Measurements from ENCODE around the gene VIL1. TPM values are rescaled to one million over a fixed set of nuclear protein-coding genes. Genes with fewer than 3 reads are reported as not detected.
A peak's percentile ranks its signal among the peaks of the same experiment; 100 is the strongest.

VIL1 gene
- total and polyA plus RNA-seq, 9 of the 15 experiments (the other 6 are each of a cell fraction or from before 2014, with no cell fraction given), result 0.51 to 2.7 (median 1.2) TPM

- TF ChIP-seq, protein P1, sequence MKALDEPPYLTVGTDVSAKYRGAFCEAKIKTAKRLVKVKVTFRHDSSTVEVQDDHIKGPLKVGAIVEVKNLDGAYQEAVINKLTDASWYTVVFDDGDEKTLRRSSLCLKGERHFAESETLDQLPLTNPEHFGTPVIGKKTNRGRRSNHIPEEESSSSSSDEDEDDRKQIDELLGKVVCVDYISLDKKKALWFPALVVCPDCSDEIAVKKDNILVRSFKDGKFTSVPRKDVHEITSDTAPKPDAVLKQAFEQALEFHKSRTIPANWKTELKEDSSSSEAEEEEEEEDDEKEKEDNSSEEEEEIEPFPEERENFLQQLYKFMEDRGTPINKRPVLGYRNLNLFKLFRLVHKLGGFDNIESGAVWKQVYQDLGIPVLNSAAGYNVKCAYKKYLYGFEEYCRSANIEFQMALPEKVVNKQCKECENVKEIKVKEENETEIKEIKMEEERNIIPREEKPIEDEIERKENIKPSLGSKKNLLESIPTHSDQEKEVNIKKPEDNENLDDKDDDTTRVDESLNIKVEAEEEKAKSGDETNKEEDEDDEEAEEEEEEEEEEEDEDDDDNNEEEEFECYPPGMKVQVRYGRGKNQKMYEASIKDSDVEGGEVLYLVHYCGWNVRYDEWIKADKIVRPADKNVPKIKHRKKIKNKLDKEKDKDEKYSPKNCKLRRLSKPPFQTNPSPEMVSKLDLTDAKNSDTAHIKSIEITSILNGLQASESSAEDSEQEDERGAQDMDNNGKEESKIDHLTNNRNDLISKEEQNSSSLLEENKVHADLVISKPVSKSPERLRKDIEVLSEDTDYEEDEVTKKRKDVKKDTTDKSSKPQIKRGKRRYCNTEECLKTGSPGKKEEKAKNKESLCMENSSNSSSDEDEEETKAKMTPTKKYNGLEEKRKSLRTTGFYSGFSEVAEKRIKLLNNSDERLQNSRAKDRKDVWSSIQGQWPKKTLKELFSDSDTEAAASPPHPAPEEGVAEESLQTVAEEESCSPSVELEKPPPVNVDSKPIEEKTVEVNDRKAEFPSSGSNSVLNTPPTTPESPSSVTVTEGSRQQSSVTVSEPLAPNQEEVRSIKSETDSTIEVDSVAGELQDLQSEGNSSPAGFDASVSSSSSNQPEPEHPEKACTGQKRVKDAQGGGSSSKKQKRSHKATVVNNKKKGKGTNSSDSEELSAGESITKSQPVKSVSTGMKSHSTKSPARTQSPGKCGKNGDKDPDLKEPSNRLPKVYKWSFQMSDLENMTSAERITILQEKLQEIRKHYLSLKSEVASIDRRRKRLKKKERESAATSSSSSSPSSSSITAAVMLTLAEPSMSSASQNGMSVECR (CRISPR knock-in tag; IDR thresholded peaks at IDR 0.05), result no peak
- TF ChIP-seq TCF7 (IDR thresholded peaks at IDR 0.05; ENCODE audit: borderline replicate concordance), result no peak
Measured at GRCh38 chr2:218418321-218418716, 604 bp upstream of the VIL1 start (continued).

- 77% methylated on average over 7 of the region's 7 CpGs for WGBS (ENCODE audit: insufficient coverage, low coverage, missing lambda C conversion rate)
- no peak for DNase-seq (ENCODE audit: extremely low read depth in 1 of 4, low spot score in 3 of 4)
- BruUV-seq (replicated peaks), result no TSS peak
- no peaks in the 10 kb centered on the region for H3K36me3 ChIP-seq (ENCODE audit: control insufficient read depth, insufficient read depth, low read length)
- peak overlapping the region in 1 of 2 experiments; percentile 83; a peak in 2 of 4 replicates for H3K9ac ChIP-seq (ENCODE audit: insufficient read depth in 1 of 2, low read depth in 2 of 2, low read length in 2 of 2)
- no peak for FAIRE-seq
- no peaks in the 10 kb centered on the region for H3K9me3 ChIP-seq (replicated peaks; ENCODE audit: control insufficient read depth, insufficient read depth, low read depth, low read length)
- no peak overlapping the region for H3K4me2 ChIP-seq (ENCODE audit: insufficient read depth, low read length)
- no peak for ATAC-seq
- in situ Hi-C loops (cut with MboI) (no loop called here), intact Hi-C loops (cut with micrococcal nuclease) (no loop called here)
- peak overlapping the region; percentile 63 for H2AFZ ChIP-seq (ENCODE audit: low read depth, low read length)
- H3K27me3 ChIP-seq (ENCODE audit: control insufficient read depth in 2 of 2, insufficient read depth in 2 of 2, low read length in 2 of 2), result no peaks in the 10 kb centered on the region
- H3K27ac ChIP-seq (ENCODE audit: extremely low read depth, low read depth, low read length), result no peak overlapping the region; the same call in 2 of the 3 replicates
- ChIA-PET CTCF (ENCODE audit: low intra/inter-chr PET ratio) (no interaction called here), POLR2A (interaction anchor here (1.3 kb wide), 1 partner anchor 8 kb away, joined by 4 read pairs; no protein-coding TSS in a partner anchor)
- H3K4me3 ChIP-seq, result no peak overlapping the region
- TF ChIP-seq TAF9B (IDR thresholded peaks at IDR 0.05; ENCODE audit: partially characterized antibody) (no peak), MAFF (IDR thresholded peaks at IDR 0.05; ENCODE audit: low read length) (no peak), PBX2 (CRISPR knock-in tag; IDR thresholded peaks at IDR 0.05; ENCODE audit: low read depth) (no peak), PBX2 (tag; conservative IDR thresholded peaks at IDR 0.05; ENCODE audit: low read depth) (no peak), ATF7 (IDR thresholded peaks at IDR 0.05) (no peak), ADNP (tag; IDR thresholded peaks at IDR 0.05) (no peak), GATAD2A (IDR thresholded peaks at IDR 0.05) (no peak)
- TF ChIP-seq, protein P2, sequence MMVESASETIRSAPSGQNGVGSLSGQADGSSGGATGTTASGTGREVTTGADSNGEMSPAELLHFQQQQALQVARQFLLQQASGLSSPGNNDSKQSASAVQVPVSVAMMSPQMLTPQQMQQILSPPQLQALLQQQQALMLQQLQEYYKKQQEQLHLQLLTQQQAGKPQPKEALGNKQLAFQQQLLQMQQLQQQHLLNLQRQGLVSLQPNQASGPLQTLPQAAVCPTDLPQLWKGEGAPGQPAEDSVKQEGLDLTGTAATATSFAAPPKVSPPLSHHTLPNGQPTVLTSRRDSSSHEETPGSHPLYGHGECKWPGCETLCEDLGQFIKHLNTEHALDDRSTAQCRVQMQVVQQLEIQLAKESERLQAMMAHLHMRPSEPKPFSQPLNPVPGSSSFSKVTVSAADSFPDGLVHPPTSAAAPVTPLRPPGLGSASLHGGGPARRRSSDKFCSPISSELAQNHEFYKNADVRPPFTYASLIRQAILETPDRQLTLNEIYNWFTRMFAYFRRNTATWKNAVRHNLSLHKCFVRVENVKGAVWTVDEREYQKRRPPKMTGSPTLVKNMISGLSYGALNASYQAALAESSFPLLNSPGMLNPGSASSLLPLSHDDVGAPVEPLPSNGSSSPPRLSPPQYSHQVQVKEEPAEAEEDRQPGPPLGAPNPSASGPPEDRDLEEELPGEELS (CRISPR knock-in tag; IDR thresholded peaks at IDR 0.05; ENCODE audit: borderline replicate concordance), result no peak
- H3K4me1 ChIP-seq (replicated peaks in 1 of 2; ENCODE audit: control insufficient read depth in 2 of 2, insufficient read depth in 2 of 2, low read length in 2 of 2), result peaks cover 37 to 60% of the 10 kb centered on the region in 2 experiments; a peak in 4 of 5 replicates
- no peaks in the 10 kb centered on the region for H3K79me2 ChIP-seq (ENCODE audit: control insufficient read depth, insufficient read depth, low read length)
- H3K9me1 ChIP-seq (ENCODE audit: control insufficient read depth, insufficient read depth, low read length), result no peaks in the 10 kb centered on the region
- no peaks in the 10 kb centered on the region for H4K20me1 ChIP-seq (replicated peaks; ENCODE audit: control insufficient read depth, insufficient read depth, low read length)
Measured at GRCh38 chr2:218419630-218420216, 800 bp downstream of the VIL1 start.

Data from K562 (cell line).